Measurements from ENCODE around the gene NBPF8. TPM values are rescaled to one million over a fixed set of nuclear protein-coding genes. Genes with fewer than 3 reads are reported as not detected.
"Not testable (repeated sequence)": the region's sequence is repeated elsewhere in the genome, so short reads cannot be mapped to it uniquely, and the experiment has no call there.

NBPF8 gene
- polyA plus RNA-seq, 1 of the 3 experiments (the other 2 are of a cell fraction): 13.3 TPM

- H2AFZ ChIP-seq (ENCODE audit: low read depth); H3K36me3 ChIP-seq (replicated peaks in 1 of 2; ENCODE audit: control insufficient read depth in 1 of 2, insufficient read depth in 2 of 2, low read length in 1 of 2); H3K4me1 ChIP-seq (ENCODE audit: control insufficient read depth in 1 of 2, insufficient read depth in 2 of 2, low read depth in 1 of 2, low read length in 1 of 2); CTCF ChIA-PET; H4K20me1 ChIP-seq (ENCODE audit: insufficient read depth); H3K9me2 ChIP-seq; DNase-seq; H3K9ac ChIP-seq; H3K9me3 ChIP-seq; POLR2A ChIA-PET; H3F3A ChIP-seq (replicated peaks; ENCODE audit: insufficient read depth); H3K27me3 ChIP-seq (ENCODE audit: insufficient read depth); H3K79me2 ChIP-seq (ENCODE audit: insufficient read depth); H3K4me3 ChIP-seq (ENCODE audit: low read depth in 2 of 2, low read length in 1 of 2); H3K27ac ChIP-seq (ENCODE audit: low read depth in 2 of 2, low read length in 1 of 2); H3K4me2 ChIP-seq: not testable (repeated sequence)
- peak; percentile 35 for TF ChIP-seq CTCF (IDR thresholded peaks at IDR 0.05)
- WGBS (ENCODE audit: low lambda C conversion rate): 43% methylated on average over 2 of the region's 5 CpGs
These were observed 34.3 kb downstream of the NBPF8 start for GRCh38 chr1:120449124-120449523.

Other genes starting within 250 kb of the NBPF8 start
- 15.2 and 20.1 TPM in 2 replicates for gene SEC22B, start 238.5 kb upstream of the NBPF8 start, polyA plus RNA-seq (2012; rRNA removed)

All from SK-N-SH (cell line).